WTC11 (cell line): ENCODE measurements around the gene ZNF248. TPM values are rescaled to one million over a fixed set of nuclear protein-coding genes. Genes with fewer than 3 reads are reported as not detected.

ENCODE experiments used
- ATAC-seq: fragments of 200-7000 bp; cut with Tn5 transposase; 2 replicates; pipeline ENCODE4 v1.10.0; 2021; ENCODE audit warnings: mild to moderate bottlenecking, moderate library complexity
- CTCF ChIA-PET: fragments of 300-600 bp; sonication (Branson Sonifier 250); formaldehyde crosslinking; loops from one replicate; lab custom pipeline; 2021; ENCODE audit warnings: antibody characterized with exemption; lab: Charles Lee
- POLR2A ChIA-PET: fragments of 350-600 bp; sonication (Branson Sonifier 250); formaldehyde crosslinking; loops from one replicate; lab custom pipeline; 2021; ENCODE audit warnings: antibody characterized with exemption; lab: Charles Lee
- DNase-seq: peaks from one replicate; pipeline ENCODE4 v3.0.0; 2021; ENCODE audit warnings: low spot score
- H3K27ac Mint-ChIP-seq: 2 replicates; pipeline ENCODE4 v1.8.0; 2021; ENCODE audit warnings: mixed read lengths
- H3K27me3 Mint-ChIP-seq: 2 replicates; pipeline ENCODE4 v1.8.0; 2021; ENCODE audit warnings: low read depth, mild to moderate bottlenecking, moderate library complexity, mixed read lengths
- H3K36me3 Mint-ChIP-seq: 2 replicates; pipeline ENCODE4 v1.8.0; 2021; ENCODE audit warnings: mixed read lengths
- H3K4me1 Mint-ChIP-seq: 2 replicates; pipeline ENCODE4 v1.8.0; 2022; ENCODE audit warnings: mixed read lengths
- H3K4me3 Mint-ChIP-seq: 2 replicates; pipeline ENCODE4 v1.8.0; 2021; ENCODE audit warnings: mild to moderate bottlenecking, moderate library complexity, mixed read lengths
- H3K9me3 Mint-ChIP-seq: 2 replicates; pipeline ENCODE4 v1.8.0; 2021; ENCODE audit warnings: mixed read lengths
- AFF4 ChIP-seq: sonication (generic); formaldehyde crosslinking; IDR thresholded peaks from 2 replicates; pipeline ENCODE4 v1.8.1; 2023; ENCODE audit warnings: mild to moderate bottlenecking, missing genetic modification reagents, borderline replicate concordance
- CBFB ChIP-seq: sonication (generic); formaldehyde crosslinking; IDR thresholded peaks from 2 replicates; pipeline ENCODE4 v1.8.1; 2022; ENCODE audit warnings: mild to moderate bottlenecking, low read depth, missing genetic modification reagents
- EMX1 ChIP-seq: fragments of 250-450 bp; sonication (Bioruptor Pico); IDR thresholded peaks from 2 replicates; pipeline ENCODE4 v1.8.0; 2021; ENCODE audit warnings: mild to moderate bottlenecking
- FOXP1 ChIP-seq: sonication (generic); formaldehyde crosslinking; IDR thresholded peaks from 2 replicates; pipeline ENCODE4 v1.8.0; 2022; ENCODE audit warnings: missing genetic modification reagents, mild to moderate bottlenecking, moderate library complexity, borderline replicate concordance
- GABPB1 ChIP-seq: sonication (generic); formaldehyde crosslinking; IDR thresholded peaks from 2 replicates; pipeline ENCODE4 v1.8.1; 2023; ENCODE audit warnings: mild to moderate bottlenecking, missing genetic modification reagents
- GRHL2 ChIP-seq: fragments of 250-450 bp; sonication (Bioruptor Pico); IDR thresholded peaks from 2 replicates; pipeline ENCODE4 v1.8.0; 2022; ENCODE audit warnings: mild to moderate bottlenecking, moderate library complexity; ENCODE audit not compliant: insufficient replicate concordance, severe bottlenecking
- GTF2I ChIP-seq: fragments of 250-450 bp; sonication (Bioruptor Pico); conservative IDR thresholded peaks from 2 replicates; pipeline ENCODE4 v1.4.0; 2021; ENCODE audit warnings: mild to moderate bottlenecking
- HMGA2 ChIP-seq: fragments of 250-450 bp; sonication (Bioruptor Pico); IDR thresholded peaks from 2 replicates; pipeline ENCODE4 v1.4.0; 2021; ENCODE audit warnings: mild to moderate bottlenecking, moderate library complexity
- MYBL2 ChIP-seq: sonication (generic); formaldehyde crosslinking; IDR thresholded peaks from 2 replicates; pipeline ENCODE4 v1.8.1; 2023; ENCODE audit warnings: mild to moderate bottlenecking, moderate library complexity, missing genetic modification reagents
- NR3C1 ChIP-seq: sonication (generic); formaldehyde crosslinking; conservative IDR thresholded peaks from 2 replicates; pipeline ENCODE4 v1.8.1; 2023; ENCODE audit warnings: low read depth, mild to moderate bottlenecking, missing genetic modification reagents
- RELA ChIP-seq: sonication (generic); formaldehyde crosslinking; IDR thresholded peaks from 2 replicates; pipeline ENCODE4 v1.8.1; 2022; ENCODE audit warnings: missing genetic modification reagents, mild to moderate bottlenecking, borderline replicate concordance
- USF1 ChIP-seq: sonication (generic); formaldehyde crosslinking; IDR thresholded peaks from 2 replicates; pipeline ENCODE4 v1.8.0; 2022; ENCODE audit warnings: mild to moderate bottlenecking, missing genetic modification reagents
- ZBTB43 ChIP-seq: sonication (generic); formaldehyde crosslinking; IDR thresholded peaks from 2 replicates; pipeline ENCODE4 v1.8.1; 2023; ENCODE audit warnings: mild to moderate bottlenecking, missing genetic modification reagents
- ZMAT4 ChIP-seq: fragments of 250-450 bp; sonication (Bioruptor Pico); IDR thresholded peaks from 2 replicates; pipeline ENCODE4 v1.9.0; 2021; ENCODE audit warnings: mild to moderate bottlenecking
- ZNF138 ChIP-seq: sonication (generic); formaldehyde crosslinking; conservative IDR thresholded peaks from 2 replicates; pipeline ENCODE4 v1.8.1; 2022; ENCODE audit warnings: mild to moderate bottlenecking, moderate library complexity, missing genetic modification reagents
- total RNA-seq: library from RNA; stranded (reverse); gene quantifications from 3 replicates; pipeline ENCODE4 v1.2.3, GENCODE V29; 2021
- TF ChIP-seq, protein P1 (sequence below): fragments of 250-450 bp; sonication (Bioruptor Pico); conservative IDR thresholded peaks from 2 replicates; pipeline ENCODE4 v1.9.0; 2021; ENCODE audit warnings: mild to moderate bottlenecking
- TF ChIP-seq, protein P2 (sequence below): sonication (generic); formaldehyde crosslinking; IDR thresholded peaks from 2 replicates; pipeline ENCODE4 v1.8.0; 2022; ENCODE audit warnings: mild to moderate bottlenecking, missing genetic modification reagents
- TF ChIP-seq, protein P3 (sequence below): fragments of 250-450 bp; sonication (Bioruptor Pico); IDR thresholded peaks from 2 replicates; pipeline ENCODE4 v2.1.2; 2022; ENCODE audit warnings: mild to moderate bottlenecking, moderate library complexity
- TF ChIP-seq, protein P4 (sequence below): sonication (generic); formaldehyde crosslinking; IDR thresholded peaks from 2 replicates; pipeline ENCODE4 v1.8.1; 2022; ENCODE audit warnings: mild to moderate bottlenecking, missing genetic modification reagents, moderate library complexity, borderline replicate concordance
- TF ChIP-seq, protein P5 (sequence below): sonication (generic); formaldehyde crosslinking; IDR thresholded peaks from 2 replicates; pipeline ENCODE4 v1.8.0; 2023; ENCODE audit warnings: mild to moderate bottlenecking, missing genetic modification reagents

The ZNF248 gene
- total RNA-seq, 1 experiment from 2014 or later = 1.9 TPM

GRCh38 chr10:37737336-37737735, 120.1 kb downstream of the ZNF248 start (continued):
- TF ChIP-seq, protein P1, sequence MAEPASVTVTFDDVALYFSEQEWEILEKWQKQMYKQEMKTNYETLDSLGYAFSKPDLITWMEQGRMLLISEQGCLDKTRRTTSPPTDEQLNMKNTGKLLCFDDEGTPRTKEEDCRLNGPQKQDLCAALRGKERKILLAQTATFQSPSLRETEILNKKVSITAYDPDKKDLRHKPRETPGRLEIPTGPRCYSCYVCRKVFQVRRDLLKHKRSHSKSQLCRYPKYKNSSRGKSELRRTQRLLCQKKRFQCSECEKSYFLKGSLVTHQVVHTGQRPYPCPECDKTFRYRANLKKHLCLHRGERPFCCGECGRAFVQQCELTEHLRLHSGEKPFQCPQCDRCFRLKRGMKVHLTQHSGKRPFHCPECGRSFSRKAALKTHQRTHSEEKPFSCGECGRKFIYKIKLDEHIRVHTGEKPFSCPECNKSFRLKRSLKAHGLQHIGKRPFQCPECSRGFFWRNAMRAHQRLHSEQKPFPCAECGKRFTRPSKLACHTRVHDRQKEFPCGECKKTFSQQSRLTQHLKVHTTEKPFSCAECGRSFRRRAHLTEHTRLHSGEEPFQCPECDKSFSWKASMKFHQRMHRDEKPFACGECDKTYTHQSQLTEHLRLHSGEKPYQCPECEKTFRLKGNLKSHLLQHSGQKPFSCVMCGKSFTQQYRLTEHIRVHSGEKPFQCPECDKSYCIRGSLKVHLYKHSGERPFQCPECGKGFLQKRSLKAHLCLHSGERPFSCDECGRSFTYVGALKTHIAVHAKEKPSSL (CRISPR knock-in tag) = no peak
- TF ChIP-seq, protein P2, sequence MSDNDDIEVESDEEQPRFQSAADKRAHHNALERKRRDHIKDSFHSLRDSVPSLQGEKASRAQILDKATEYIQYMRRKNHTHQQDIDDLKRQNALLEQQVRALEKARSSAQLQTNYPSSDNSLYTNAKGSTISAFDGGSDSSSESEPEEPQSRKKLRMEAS = no peak
- TF ChIP-seq, protein P3, sequence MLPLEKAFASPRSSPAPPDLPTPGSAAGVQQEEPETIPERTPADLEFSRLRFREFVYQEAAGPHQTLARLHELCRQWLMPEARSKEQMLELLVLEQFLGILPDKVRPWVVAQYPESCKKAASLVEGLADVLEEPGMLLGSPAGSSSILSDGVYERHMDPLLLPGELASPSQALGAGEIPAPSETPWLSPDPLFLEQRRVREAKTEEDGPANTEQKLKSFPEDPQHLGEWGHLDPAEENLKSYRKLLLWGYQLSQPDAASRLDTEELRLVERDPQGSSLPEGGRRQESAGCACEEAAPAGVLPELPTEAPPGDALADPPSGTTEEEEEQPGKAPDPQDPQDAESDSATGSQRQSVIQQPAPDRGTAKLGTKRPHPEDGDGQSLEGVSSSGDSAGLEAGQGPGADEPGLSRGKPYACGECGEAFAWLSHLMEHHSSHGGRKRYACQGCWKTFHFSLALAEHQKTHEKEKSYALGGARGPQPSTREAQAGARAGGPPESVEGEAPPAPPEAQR = no peak
- TF ChIP-seq USF1 (CRISPR knock-in tag) = no peak
- TF ChIP-seq RELA (CRISPR knock-in tag) = no peak
- no peak for TF ChIP-seq GRHL2 (CRISPR knock-in tag)
- no peak for TF ChIP-seq ZBTB43
- no peak for TF ChIP-seq CBFB (CRISPR knock-in tag)
- TF ChIP-seq, protein P4, sequence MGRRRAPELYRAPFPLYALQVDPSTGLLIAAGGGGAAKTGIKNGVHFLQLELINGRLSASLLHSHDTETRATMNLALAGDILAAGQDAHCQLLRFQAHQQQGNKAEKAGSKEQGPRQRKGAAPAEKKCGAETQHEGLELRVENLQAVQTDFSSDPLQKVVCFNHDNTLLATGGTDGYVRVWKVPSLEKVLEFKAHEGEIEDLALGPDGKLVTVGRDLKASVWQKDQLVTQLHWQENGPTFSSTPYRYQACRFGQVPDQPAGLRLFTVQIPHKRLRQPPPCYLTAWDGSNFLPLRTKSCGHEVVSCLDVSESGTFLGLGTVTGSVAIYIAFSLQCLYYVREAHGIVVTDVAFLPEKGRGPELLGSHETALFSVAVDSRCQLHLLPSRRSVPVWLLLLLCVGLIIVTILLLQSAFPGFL (CRISPR knock-in tag) = no peak
- no peak for TF ChIP-seq EMX1 (CRISPR knock-in tag)
- no peak for TF ChIP-seq FOXP1
- no peak for TF ChIP-seq GABPB1 (CRISPR knock-in tag)
- TF ChIP-seq ZNF138 (CRISPR knock-in tag) = no peak

DNA sequence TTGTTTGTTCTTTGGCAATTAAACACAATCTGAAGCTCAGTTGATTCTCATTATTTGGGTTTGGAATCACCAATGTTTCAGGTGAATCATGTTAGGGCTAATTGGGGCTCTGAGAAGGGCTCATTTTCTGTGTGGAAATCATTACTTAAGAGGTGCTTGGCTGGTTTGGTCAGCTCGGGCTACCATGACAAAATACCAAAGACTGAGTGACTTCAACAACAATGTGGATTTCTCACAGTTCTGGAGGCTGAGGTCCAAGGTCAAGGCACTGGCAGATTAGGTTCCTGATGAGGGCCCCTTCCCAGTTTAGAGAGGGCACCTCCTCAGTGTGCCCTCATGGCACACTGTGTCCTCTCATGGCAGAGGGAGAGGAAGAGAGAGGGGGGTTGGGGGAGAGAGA, 121.3 kb downstream of the ZNF248 start:
- DNase-seq (no peak), ATAC-seq (no peak)
- H3K36me3 Mint-ChIP-seq = peaks cover 50% of the 10 kb centered on the region
- CTCF ChIA-PET = no interaction called here
- H3K4me1 Mint-ChIP-seq = no peaks in the 10 kb centered on the region
- no peak overlapping the region for H3K4me3 Mint-ChIP-seq
- peaks cover 55% of the 10 kb centered on the region for H3K9me3 Mint-ChIP-seq
- POLR2A ChIA-PET = no interaction called here
- H3K27ac Mint-ChIP-seq = no peak overlapping the region
- TF ChIP-seq, protein P5, sequence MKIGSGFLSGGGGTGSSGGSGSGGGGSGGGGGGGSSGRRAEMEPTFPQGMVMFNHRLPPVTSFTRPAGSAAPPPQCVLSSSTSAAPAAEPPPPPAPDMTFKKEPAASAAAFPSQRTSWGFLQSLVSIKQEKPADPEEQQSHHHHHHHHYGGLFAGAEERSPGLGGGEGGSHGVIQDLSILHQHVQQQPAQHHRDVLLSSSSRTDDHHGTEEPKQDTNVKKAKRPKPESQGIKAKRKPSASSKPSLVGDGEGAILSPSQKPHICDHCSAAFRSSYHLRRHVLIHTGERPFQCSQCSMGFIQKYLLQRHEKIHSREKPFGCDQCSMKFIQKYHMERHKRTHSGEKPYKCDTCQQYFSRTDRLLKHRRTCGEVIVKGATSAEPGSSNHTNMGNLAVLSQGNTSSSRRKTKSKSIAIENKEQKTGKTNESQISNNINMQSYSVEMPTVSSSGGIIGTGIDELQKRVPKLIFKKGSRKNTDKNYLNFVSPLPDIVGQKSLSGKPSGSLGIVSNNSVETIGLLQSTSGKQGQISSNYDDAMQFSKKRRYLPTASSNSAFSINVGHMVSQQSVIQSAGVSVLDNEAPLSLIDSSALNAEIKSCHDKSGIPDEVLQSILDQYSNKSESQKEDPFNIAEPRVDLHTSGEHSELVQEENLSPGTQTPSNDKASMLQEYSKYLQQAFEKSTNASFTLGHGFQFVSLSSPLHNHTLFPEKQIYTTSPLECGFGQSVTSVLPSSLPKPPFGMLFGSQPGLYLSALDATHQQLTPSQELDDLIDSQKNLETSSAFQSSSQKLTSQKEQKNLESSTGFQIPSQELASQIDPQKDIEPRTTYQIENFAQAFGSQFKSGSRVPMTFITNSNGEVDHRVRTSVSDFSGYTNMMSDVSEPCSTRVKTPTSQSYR (CRISPR knock-in tag) = no peak
- TF ChIP-seq AFF4 (CRISPR knock-in tag) = no peak
- TF ChIP-seq MYBL2 = no peak
- TF ChIP-seq ZNF138 (CRISPR knock-in tag) = no peak
- no peak for TF ChIP-seq HMGA2 (CRISPR knock-in tag)
- no peak for TF ChIP-seq ZMAT4 (CRISPR knock-in tag)
- TF ChIP-seq GABPB1 (CRISPR knock-in tag) = no peak
- no peak for TF ChIP-seq GTF2I (CRISPR knock-in tag)
- no peak for TF ChIP-seq FOXP1
- no peak for TF ChIP-seq NR3C1 (CRISPR knock-in tag)
- peaks cover 9% of the 10 kb centered on the region for H3K27me3 Mint-ChIP-seq
